ENCODE results near the gene TMEM86A.
A peak's percentile ranks its signal among the peaks of the same experiment; 100 is the strongest.
"Not testable (repeated sequence)": the region's sequence is repeated elsewhere in the genome, so short reads cannot be mapped to it uniquely, and the experiment has no call there.

TMEM86A gene, protein sequence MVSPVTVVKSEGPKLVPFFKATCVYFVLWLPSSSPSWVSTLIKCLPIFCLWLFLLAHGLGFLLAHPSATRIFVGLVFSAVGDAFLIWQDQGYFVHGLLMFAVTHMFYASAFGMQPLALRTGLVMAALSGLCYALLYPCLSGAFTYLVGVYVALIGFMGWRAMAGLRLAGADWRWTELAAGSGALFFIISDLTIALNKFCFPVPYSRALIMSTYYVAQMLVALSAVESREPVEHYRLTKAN

DNA sequence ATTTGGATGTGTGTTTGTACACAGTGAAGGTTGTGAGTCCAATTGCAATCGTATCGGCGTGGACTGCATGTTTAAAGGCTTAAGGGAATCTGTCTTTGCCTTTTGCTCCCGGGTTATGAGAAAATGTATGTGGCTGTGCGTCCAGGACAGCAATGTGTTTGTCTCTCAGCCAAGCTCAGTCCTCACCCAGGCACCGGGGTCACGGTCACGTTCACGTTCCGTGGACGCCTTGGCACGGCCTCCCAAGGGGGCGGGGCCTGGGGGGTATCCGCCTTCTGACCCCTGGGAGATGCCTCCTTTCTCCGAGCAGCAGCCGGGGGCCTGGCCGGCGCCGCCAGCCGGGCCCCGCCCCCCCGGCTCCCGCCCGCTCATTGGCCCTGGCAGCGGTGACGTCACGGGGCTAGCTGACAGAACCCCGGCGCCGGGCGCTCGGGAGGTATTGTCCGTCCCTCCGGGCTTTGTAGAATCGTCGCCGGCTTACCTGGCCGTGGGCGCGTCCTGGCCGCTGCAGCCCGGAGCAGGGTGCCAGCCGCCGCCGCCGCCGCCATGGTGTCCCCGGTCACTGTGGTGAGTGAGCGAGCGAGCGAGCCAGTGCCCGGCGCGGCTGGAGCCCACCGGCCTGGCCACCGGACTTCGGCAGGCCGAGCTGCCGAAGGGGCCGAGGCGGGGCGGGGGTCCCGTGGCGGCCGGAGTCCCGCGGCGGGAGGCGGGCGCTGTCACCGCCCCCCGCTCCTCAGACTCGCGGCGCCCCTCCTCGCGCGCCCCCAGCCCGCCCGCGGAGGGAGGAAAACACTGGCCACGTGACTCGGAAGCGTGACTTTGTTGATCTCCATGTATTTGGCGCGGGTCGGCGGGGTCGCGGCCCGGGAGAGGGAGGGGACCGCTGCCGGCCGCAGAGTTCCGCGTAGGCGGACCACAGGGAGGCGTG is at the start of gene TMEM86A:
TSS of gene TMEM86A (plus strand) at position 439 of the 928 bp plus-strand sequence. CDS start at position 547, 108 bp downstream.
- peak within 1 kb of the TSS; percentile 59 for H3K4me3 ChIP-seq (ENCODE audit: low read depth, low read length)
- peak; percentile 11 for DNase-seq (ENCODE audit: low read depth)

DNA sequence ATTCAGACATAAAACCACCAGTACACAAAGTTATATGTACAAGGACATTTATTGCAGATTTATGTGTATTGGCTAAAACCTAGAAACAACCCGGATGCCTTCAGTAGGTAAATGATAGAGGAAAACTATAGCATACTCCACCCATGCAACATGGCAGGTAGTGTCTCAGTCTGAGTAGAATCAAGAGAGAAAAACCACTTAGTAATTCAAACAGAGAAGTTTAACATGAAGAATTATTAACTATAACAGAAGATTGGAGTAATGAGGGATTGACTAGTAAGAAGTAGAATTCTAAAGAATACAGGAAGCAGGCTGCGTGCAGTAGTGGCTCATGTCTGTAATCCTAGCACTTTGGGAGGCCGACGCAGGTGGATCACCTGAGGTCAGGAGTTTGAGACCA is 48.2 kb upstream of the TMEM86A start:
- no peak overlapping the region for H3K4me3 ChIP-seq (ENCODE audit: low read depth, low read length)

DNA sequence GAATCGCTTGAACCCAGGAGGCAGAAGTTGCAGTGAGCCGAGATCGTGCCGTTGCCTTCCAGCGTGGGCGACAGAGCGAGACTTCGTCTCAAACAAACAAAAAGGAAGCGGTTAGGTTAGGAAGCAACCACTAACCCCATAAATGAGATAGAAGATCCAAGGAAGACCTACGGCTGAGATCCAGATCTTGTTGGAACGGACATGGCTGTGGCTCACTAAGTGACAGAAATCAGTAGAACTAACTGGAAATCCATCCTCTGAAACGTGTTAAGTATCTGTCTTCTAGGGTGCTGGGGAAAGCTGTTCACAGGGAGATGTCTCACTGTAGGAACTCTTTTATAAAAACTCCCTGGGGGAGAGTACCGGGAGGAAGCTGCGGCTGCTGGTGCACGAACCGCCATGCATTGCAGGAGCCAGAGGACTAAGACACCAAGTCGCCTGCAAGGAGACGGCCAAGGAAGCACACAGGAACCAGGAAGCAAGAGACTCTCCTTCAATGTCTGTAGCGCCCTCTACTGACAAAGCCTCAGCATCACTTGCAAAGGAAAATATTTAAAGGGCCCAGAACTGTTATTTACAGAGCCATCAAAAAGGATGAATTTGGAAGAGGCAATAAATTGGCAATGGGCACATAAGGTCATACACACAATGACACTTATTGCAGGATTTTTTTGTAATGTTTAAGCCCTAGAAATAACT is 47.6 kb upstream of the TMEM86A start:
- DNase-seq (ENCODE audit: low read depth): peak; percentile 16
- no peak overlapping the region for H3K4me3 ChIP-seq (ENCODE audit: low read depth, low read length)

More for the DNA sequence above, 48.2 kb upstream of the TMEM86A start:
- no peak for DNase-seq (ENCODE audit: low read depth)

DNA sequence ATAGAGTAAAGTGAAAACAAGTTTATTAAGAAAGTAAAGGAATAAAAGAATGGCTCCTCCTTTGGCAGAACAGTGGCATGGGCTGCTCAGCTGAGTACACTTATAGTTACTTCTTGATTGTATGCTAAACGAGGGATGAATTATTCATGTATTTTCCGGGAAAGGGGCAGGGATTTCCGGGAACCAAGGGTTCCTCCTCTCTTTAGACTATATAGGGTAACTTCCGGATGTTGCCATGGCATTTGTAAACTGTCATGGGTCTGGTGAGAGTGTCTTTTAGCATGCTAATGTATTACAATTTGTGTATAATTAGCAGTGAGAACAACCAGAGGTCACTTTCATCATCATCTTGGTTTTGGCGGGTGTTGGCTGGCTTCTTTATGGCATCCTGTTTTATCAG is 40.9 kb upstream of the TMEM86A start:
- DNase-seq (ENCODE audit: low read depth): no peak
- H3K4me3 ChIP-seq (ENCODE audit: low read depth, low read length): no peak overlapping the region

DNA sequence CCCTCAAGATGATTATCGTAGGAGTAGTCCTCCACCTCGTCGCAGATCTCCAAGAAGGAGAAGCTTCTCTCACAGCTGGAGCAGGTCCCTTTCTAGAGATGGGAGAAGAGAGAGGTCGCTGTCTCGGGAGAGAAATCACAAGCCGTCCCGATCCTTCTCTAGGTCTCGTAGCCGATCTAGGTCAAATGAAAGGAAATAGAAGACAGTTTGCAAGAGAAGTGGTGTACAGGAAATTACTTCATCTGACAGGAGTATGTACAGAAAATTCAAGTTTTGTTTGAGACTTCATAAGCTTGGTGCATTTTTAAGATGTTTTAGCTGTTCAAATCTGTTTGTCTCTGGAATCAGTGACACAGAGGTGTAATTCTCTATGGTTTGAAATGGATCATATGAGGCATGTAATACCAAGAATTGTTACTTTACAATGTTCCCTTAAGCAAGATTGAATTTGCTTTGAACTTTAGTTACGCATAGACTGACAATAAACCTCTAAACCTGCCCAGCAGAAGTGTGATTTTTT is 33.2 kb upstream of the TMEM86A start:
- not testable (repeated sequence) for DNase-seq (ENCODE audit: low read depth); H3K4me3 ChIP-seq (ENCODE audit: low read depth, low read length)

DNA sequence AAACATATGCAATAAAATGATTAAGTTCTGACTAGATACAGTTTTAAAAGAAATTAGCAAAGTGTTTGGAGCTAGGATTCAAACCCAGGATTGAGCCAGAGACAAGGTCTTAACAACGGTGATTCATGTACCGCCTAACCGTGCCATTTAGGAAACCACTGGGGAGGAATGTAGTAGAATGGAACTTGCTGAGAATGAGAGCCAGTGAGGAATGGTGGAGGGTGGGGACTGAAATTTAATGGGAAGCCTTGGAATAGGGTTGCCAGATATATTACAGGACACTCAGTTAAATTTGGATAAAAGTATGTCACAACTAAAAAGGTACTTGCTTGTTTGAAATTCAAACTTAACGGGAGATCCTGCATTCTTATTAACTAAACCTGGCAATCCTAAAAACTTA is 30.4 kb upstream of the TMEM86A start:
- H3K4me3 ChIP-seq (ENCODE audit: low read depth, low read length): no peak overlapping the region
- DNase-seq (ENCODE audit: low read depth): no peak

DNA sequence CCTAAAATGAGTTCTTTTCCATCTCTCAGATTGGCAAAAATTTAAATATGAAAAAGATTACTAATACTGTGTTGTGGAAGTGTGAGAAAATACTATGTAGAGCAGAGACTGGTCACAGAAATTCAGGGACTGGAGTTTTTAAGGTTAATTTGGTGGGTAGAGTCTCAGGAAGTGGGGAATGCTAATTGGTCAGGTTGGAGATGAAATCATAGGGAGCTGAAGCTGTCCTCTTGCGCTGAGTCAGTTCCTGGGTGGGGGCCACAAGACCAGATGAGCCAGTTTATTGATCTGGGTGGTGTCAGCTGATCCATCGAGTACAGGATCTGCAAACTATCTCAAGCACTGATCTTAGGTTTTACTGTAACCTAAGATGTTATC is 29.4 kb upstream of the TMEM86A start:
- DNase-seq (ENCODE audit: low read depth): no peak
- H3K4me3 ChIP-seq (ENCODE audit: low read depth, low read length): no peak overlapping the region

DNA sequence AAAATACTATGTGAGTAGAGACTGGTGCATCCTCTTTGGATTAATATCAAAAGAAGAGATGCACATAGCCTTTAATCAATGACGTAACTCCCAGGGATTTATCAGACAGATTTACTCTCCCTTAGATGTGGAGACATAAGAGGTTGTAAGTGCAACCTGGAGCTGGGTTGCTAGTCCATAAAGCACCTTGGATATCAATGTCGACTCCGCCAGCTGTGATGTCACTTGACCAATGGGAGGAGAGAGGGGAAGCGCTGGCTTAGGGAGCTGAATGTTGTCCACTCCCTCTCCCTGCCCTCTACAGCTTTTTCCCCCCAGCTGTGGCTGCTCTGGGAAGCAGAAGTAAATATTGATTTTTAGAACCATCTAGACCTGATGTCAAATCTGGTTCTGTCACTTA is 28.9 kb upstream of the TMEM86A start:
- no peak for DNase-seq (ENCODE audit: low read depth)
- H3K4me3 ChIP-seq (ENCODE audit: low read depth, low read length): no peak overlapping the region

DNA sequence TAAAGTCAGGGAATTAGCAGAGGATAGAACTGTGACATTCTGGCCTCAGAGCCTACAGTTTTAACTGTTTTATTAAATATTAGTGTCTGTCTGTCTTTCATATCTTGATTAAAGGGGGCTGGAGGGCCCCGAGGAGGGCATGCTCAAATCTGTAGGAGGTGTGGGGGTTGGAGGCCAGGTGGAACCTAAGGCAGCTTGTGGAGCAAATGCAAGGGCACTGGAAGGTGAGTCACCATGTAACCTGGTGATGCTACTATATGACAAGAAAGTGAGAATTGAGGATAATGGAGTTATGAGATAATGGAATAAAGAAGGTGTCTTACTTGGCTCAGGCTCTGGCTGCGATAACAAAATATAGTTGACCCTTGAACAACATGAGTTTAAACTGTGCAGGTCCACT is 27.3 kb upstream of the TMEM86A start:
- DNase-seq (ENCODE audit: low read depth): no peak
- H3K4me3 ChIP-seq (ENCODE audit: low read depth, low read length): no peak overlapping the region

DNA sequence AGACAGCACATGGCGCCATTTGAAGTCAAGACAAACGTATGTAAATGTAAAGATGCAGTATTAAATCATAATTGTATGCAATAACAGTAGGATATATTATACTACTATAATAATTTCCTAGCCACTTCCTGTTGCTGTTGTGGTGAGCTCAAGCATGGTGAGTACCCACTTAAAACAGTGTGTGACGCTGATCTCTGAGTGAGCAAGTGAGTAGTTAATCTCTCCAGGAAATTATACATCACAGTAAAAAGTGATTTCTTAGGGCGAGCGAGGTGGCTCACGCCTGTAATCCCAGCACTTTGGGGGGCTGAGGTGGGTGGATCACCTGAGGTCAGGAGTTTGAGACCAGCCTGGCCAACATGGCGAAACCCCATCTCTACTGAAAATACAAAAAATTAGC is 26.4 kb upstream of the TMEM86A start:
- DNase-seq (ENCODE audit: low read depth); H3K4me3 ChIP-seq (ENCODE audit: low read depth, low read length): not testable (repeated sequence)

DNA sequence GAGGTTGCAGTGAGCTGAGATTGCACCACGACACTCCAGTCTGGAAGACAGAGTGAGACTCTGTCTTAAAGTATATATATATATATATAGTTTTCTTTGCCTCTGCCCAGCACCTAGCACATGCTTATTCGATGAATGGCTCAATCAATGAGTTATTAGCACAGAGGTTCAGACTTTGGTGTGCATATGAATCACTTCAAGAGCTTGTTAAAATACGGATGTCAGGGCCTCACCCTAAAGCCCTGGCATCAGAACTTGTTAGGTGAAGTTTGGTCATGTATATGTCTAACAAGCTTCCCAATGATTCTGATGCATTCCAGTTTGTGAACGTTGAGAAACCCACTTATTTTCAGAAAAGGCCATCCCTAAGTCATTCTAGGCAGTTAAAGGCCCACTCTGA is 21.8 kb upstream of the TMEM86A start:
- no peak overlapping the region for H3K4me3 ChIP-seq (ENCODE audit: low read depth, low read length)
- no peak for DNase-seq (ENCODE audit: low read depth)

DNA sequence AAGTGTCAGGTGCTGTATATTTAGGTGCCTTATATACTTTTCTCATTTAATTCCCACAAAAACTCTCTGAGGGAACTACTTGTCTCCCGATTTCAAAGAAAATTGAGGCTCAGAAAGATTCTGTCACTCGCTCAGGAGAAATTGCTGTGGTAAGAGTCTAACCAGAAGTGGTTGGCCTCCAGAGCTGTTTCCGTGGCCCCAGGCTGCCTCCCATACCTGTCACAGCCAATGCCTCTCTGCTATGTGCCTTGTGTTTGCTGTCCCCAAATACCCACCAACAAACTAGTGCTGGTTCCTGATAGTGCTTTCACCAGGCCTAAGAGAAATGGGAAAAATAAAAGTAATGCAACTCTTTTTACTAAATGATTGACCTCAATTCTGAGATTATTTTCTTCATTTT is 21.0 kb upstream of the TMEM86A start:
- DNase-seq (ENCODE audit: low read depth): no peak

DNA sequence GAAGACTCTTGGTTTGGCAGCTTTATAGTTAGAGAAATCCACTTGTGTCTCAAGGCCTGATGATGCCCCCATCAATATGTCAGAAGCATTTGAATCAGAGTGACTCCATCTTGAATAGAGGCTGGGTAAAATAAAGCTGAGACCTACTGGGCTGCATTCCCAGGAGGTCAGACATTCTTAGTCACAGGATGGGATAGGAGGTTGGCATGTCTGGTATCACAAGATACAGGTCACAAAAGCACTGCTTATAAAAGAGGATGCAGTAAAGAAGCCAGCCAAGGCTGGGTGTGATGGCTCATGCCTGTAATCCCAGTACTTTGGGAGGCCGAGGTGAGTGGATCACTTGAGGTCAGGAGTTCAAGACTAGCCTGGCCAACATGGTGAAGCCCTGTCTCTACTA is 16.6 kb upstream of the TMEM86A start:
- not testable (repeated sequence) for H3K4me3 ChIP-seq (ENCODE audit: low read depth, low read length)

More for the DNA sequence above, 21.0 kb upstream of the TMEM86A start:
- H3K4me3 ChIP-seq (ENCODE audit: low read depth, low read length): no peak overlapping the region

DNA sequence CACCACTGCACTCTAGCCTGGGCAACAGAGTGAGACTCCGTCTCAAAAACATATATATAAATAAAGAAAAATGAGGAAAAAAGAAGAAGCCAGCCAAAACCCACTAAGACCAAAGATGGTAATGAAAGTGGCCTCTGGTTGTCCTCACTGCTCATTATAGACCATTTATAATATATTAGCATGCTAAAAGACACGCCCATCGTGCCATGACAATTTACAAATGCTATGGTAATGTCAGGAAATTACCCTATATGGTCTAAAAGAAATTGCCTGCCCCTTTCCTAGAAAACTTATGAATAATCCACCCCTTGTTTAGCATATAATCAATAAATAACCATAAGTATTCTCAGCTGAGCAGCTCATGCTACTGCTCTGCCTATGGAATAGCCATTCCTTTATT is 16.1 kb upstream of the TMEM86A start:
- no peak for DNase-seq (ENCODE audit: low read depth)
- H3K4me3 ChIP-seq (ENCODE audit: low read depth, low read length): no peak overlapping the region

More for the DNA sequence above, 16.6 kb upstream of the TMEM86A start:
- DNase-seq (ENCODE audit: low read depth): not testable (repeated sequence)

DNA sequence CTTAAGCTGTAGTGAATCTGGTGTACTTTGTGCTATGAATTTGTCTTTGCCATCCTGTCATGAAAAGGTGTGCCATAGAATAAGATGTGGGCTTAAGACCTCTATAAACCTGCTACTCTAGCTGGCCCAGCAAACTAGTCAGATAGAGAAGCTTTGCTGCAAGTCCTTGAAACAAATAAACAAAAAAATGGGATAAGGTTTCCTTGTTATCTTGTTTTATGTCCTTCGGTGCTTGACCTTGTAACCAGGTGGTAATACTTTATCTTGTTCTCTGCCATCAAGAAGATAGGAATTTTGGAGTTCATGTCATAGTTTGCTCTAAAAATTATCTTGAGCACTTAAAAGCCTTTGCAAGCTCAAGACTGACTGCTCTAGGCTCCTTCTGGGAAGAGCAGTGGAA is 14.3 kb upstream of the TMEM86A start:
- DNase-seq (ENCODE audit: low read depth): no peak
- no peak overlapping the region for H3K4me3 ChIP-seq (ENCODE audit: low read depth, low read length)

DNA sequence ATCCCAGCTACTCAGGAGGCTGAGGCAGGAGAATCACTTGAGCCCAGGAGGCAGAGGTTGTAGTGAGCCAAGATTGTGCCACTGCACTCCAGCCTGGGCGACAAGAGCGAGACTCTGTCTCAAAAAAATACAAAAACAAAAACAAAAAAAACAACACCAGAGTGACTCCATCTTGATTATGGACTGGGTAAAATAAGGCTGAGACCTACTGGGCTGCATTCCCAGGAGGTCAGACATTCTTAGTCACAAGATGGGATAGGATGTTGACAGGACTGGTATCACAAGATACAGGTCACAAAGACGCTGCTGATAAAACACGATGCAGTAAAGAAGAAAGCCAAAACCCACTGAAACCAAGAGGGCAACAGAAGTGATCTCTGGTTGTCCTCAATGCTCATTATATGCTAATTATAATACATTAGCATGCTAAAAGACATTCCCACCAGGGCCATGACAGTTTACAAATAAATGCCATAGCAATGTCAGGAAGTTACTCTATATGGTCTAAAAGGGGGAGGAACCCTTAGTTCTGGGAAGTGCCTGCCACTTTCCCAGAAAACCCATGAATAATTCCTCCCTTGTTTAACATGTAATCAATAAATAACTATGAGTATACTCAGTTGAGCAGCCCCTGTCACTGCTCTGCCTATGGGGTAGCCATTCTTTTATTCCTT is 7.0 kb upstream of the TMEM86A start:
- DNase-seq (ENCODE audit: low read depth); H3K4me3 ChIP-seq (ENCODE audit: low read depth, low read length): not testable (repeated sequence)

DNA sequence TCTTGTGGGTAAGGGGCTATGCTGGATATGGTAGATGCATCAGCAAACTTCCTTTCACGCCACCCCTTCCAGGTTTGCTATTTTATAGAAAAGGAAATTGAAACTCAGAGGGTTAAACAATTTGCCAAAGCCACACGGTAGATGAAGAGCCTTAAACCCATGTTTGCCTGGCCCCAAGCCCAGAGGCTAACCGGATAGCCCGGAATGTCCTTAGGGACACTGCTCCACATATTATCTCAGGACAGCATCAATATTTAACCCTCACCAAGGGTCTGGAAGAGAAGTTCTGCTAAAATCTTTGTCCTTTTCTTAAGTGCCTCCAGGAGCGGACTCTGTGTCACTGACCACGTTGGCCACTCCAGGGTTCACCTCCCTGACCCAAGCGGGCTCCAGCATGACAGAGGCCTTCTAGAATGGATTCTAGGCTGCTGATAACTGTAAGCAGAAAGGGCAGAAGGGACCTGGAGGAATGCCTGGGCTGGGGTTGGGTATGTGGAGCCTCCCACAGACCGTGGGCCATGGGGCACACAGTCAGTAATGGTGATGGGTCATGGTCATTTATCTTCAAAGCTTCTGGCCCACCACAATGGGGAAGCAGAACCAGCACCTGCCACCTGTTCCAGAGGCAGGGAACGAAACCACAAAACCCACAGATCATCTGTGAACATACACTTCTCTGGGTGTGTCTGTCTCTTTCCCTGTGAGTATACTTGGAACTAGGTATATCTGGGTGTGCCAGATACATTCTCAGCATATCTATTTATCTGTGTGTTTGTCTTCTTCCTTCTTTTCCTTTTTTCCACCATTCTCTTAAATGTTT is 5.4 kb upstream of the TMEM86A start:
- DNase-seq (ENCODE audit: low read depth): no peak
- no peak overlapping the region for H3K4me3 ChIP-seq (ENCODE audit: low read depth, low read length)

DNA sequence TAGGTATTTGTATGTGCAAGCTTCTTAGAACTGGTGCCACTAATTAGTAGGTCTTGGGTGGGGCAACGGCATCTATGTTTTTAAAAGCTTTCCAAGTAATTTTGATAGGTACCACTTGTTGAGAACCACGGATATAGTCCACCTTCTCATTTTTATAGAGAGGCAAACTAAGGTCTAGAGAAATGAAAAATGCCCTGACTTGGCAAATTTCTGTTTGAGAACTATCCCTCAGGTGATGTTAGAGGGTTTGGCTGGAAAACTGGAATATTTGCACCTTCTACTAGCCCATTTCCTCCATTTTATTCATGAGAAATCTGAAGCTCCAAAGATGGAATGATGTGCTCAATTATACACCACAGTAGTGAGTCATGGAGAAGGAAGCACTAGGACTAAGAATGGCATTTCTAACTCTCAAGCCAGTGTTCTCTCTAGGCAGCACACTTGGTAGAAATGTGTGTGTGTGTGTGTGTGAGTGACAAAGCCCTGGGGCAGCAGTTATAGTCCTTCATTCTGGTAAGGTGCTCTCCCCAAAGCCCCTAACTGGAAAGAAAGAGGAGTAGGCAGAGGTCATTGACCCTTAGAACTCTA is 1.8 kb upstream of the TMEM86A start:
- no peak overlapping the region for H3K4me3 ChIP-seq (ENCODE audit: low read depth, low read length)
- no peak for DNase-seq (ENCODE audit: low read depth)
